Measurements from ENCODE around the gene XYLT1. TPM values are rescaled to one million over a fixed set of nuclear protein-coding genes. Genes with fewer than 3 reads are reported as not detected.

XYLT1 gene
- polyA plus RNA-seq, 1 donor (not counting 4 experiments of a cell fraction or from before 2014, with no cell fraction given): 4.4 TPM

DNA sequence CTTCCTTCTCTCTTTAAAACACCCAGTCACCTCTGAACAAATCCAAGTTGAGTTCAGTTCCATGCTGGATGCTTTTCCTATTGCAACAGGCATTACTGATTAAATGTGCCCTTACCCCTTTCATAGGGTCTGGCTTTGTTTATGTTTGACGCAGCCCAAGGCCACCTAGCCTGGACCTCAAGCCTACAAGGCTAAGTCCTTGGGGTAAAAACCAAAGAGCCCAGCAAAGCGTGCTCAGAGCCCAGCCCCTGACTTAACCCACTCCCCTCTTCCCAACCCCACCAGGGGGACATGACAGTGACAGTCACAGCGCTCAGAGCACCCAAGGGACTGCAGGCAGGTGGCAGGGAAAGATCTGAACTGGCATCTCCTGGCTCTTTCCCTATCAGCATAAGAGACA, 200.6 kb downstream of the XYLT1 start:
- Histone ChIP-seq H2AFZ (ENCODE audit: control insufficient read depth, low read length) (no peak overlapping the region), H3K27me3 (ENCODE audit: control insufficient read depth, extremely low read depth, insufficient read depth, low read length) (no peaks in the 10 kb centered on the region), H3K4me3 (ENCODE audit: control insufficient read depth in 2 of 3, extremely low read depth in 1 of 3, insufficient read depth in 2 of 3, low read depth in 1 of 3, low read length in 3 of 3) (no peak overlapping the region), H3K9me3 (ENCODE audit: control insufficient read depth, low read depth, low read length) (no peaks in the 10 kb centered on the region), H3K36me3 (ENCODE audit: control insufficient read depth in 2 of 2, extremely low read depth in 1 of 2, insufficient read depth in 2 of 2, low read length in 2 of 2) (no peaks in the 10 kb centered on the region), H4K20me1 (ENCODE audit: control insufficient read depth, extremely low read depth, insufficient read depth, low read length) (no peaks in the 10 kb centered on the region), H3K4me2 (ENCODE audit: control insufficient read depth, extremely low read depth, insufficient read depth, low read depth, low read length) (no peak overlapping the region), H3K4me1 (ENCODE audit: control insufficient read depth, extremely low read depth, insufficient read depth, low read length) (peaks cover 12% of the 10 kb centered on the region), H3K9ac (ENCODE audit: control insufficient read depth, extremely low read depth, insufficient read depth, low read length) (no peak overlapping the region), H3K27ac (ENCODE audit: control insufficient read depth, insufficient read depth, low read length) (no peak overlapping the region), H3K9me1 (ENCODE audit: control insufficient read depth, extremely low read depth, insufficient read depth, low read length) (no peaks in the 10 kb centered on the region), H3K79me2 (ENCODE audit: control insufficient read depth, insufficient read depth, low read length) (no peaks in the 10 kb centered on the region)
- FAIRE-seq (no peak), DNase-seq (ENCODE audit: low read depth, low spot score) (no peak)
- TF ChIP-seq CTCF (optimal IDR thresholded peaks at IDR 0.05 in 1 of 3, IDR thresholded peaks at IDR 0.05 in 1 of 3, conservative IDR thresholded peaks at IDR 0.05 in 1 of 3; ENCODE audit: extremely low read depth in 1 of 3, insufficient read depth in 2 of 3, low read length in 3 of 3): no peak
- TF ChIP-seq EZH2 (IDR thresholded peaks at IDR 0.05; ENCODE audit: low read length): no peak
- dilution Hi-C loops (cut with MboI; ENCODE audit: extremely low pct_ligation_motif_present, low sequenced_read_pairs): no loop called here

- Histone ChIP-seq H3K27ac (ENCODE audit: control insufficient read depth, insufficient read depth, low read length) (no peak overlapping the region), H3K4me1 (ENCODE audit: control insufficient read depth, extremely low read depth, insufficient read depth, low read length) (peaks cover 9% of the 10 kb centered on the region), H3K9ac (ENCODE audit: control insufficient read depth, extremely low read depth, insufficient read depth, low read length) (no peak overlapping the region), H3K36me3 (ENCODE audit: control insufficient read depth in 2 of 2, extremely low read depth in 1 of 2, insufficient read depth in 2 of 2, low read length in 2 of 2) (no peaks in the 10 kb centered on the region), H3K4me3 (ENCODE audit: control insufficient read depth in 2 of 3, extremely low read depth in 1 of 3, insufficient read depth in 2 of 3, low read depth in 1 of 3, low read length in 3 of 3) (no peak overlapping the region), H3K9me1 (ENCODE audit: control insufficient read depth, extremely low read depth, insufficient read depth, low read length) (no peaks in the 10 kb centered on the region), H4K20me1 (ENCODE audit: control insufficient read depth, extremely low read depth, insufficient read depth, low read length) (no peaks in the 10 kb centered on the region), H3K4me2 (ENCODE audit: control insufficient read depth, extremely low read depth, insufficient read depth, low read depth, low read length) (no peak overlapping the region), H3K27me3 (ENCODE audit: control insufficient read depth, extremely low read depth, insufficient read depth, low read length) (no peaks in the 10 kb centered on the region), H3K79me2 (ENCODE audit: control insufficient read depth, insufficient read depth, low read length) (no peaks in the 10 kb centered on the region), H3K9me3 (ENCODE audit: control insufficient read depth, low read depth, low read length) (no peaks in the 10 kb centered on the region), H2AFZ (ENCODE audit: control insufficient read depth, low read length) (no peak overlapping the region)
- no peak for FAIRE-seq
- dilution Hi-C loops (cut with MboI; ENCODE audit: extremely low pct_ligation_motif_present, low sequenced_read_pairs): no loop called here
- TF ChIP-seq EZH2 (IDR thresholded peaks at IDR 0.05; ENCODE audit: low read length) (no peak), CTCF (optimal IDR thresholded peaks at IDR 0.05 in 1 of 3, IDR thresholded peaks at IDR 0.05 in 1 of 3, conservative IDR thresholded peaks at IDR 0.05 in 1 of 3; ENCODE audit: extremely low read depth in 1 of 3, insufficient read depth in 2 of 3, low read length in 3 of 3) (no peak)
- no peak for DNase-seq (ENCODE audit: low read depth, low spot score)
These were observed 201.3 kb downstream of the XYLT1 start for GRCh38 chr16:17269439-17269838.
